Urinary bladder (tissue), 4 donors: Measurements from ENCODE around the gene KCNE1. TPM values are rescaled to one million over a fixed set of nuclear protein-coding genes. Genes with fewer than 3 reads are reported as not detected.

ENCODE experiments used
- DNase-seq: peaks from one replicate; pipeline ENCODE4 v3.0.0-alpha.2; 2015; ENCODE audit errors: extremely low spot score
- H3K27ac ChIP-seq: one replicate; pipeline ENCODE4 v1.5.1; 2013; ENCODE audit warnings: low read depth, mild to moderate bottlenecking, moderate library complexity
- H3K36me3 ChIP-seq: one replicate; pipeline ENCODE4 v1.6.1; 2013; ENCODE audit warnings: mild to moderate bottlenecking, moderate library complexity; ENCODE audit not compliant: insufficient read depth
- H3K4me1 ChIP-seq: one replicate; pipeline ENCODE4 v1.6.1; 2013; ENCODE audit warnings: mild to moderate bottlenecking, moderate library complexity; ENCODE audit not compliant: insufficient read depth
- H3K4me3 ChIP-seq: one replicate; pipeline ENCODE4 v1.5.1; 2013; ENCODE audit warnings: low read depth, low read length
- WGBS: extraction: QIAGEN DNeasy Blood & Tissue Kit; methylation state at CpG from one replicate; pipeline ENCODE4 v1.1.7; 2013; 5-methylcytosine and 5-hydroxymethylcytosine counted together
- polyA plus RNA-seq: library from polyadenylated mRNA; stranded (reverse); fragments of 200-250 nt; gene quantifications from one replicate; pipeline ENCODE4 v1.2.3, GENCODE V29; 2013
- total RNA-seq: library from RNA; depleted of rRNA; stranded (reverse); fragments of >200 nt; gene quantifications from one replicate; pipeline ENCODE4 v1.2.3, GENCODE V29; 2014
- donor health status: healthy with polysubstance abuse.
- donor health status: healthy.

Gene KCNE1
- total and polyA plus RNA-seq, 2 donors = 0.11 to 0.48 TPM

- H3K36me3 ChIP-seq = no peaks in the 10 kb centered on the region
- peak overlapping the region; percentile 75 for H3K27ac ChIP-seq
- WGBS = 8% methylated on average over 10 of the region's 10 CpGs
- H3K4me1 ChIP-seq = no peaks in the 10 kb centered on the region
- peak; percentile 84 for DNase-seq
- peak overlapping the region; percentile 31 for H3K4me3 ChIP-seq
These were observed 14.7 kb upstream of the KCNE1 start for GRCh38 chr21:34526618-34527290.

- peak overlapping the region; percentile 75 for H3K27ac ChIP-seq
- H3K4me1 ChIP-seq = no peaks in the 10 kb centered on the region
- DNase-seq = no peak
- WGBS = 15% methylated on average over 5 of the region's 5 CpGs
- H3K4me3 ChIP-seq = peak overlapping the region; percentile 31
- H3K36me3 ChIP-seq = no peaks in the 10 kb centered on the region
These were observed 14.2 kb upstream of the KCNE1 start for GRCh38 chr21:34526241-34526617.

- no peaks in the 10 kb centered on the region for H3K4me1 ChIP-seq
- H3K36me3 ChIP-seq = no peaks in the 10 kb centered on the region
- DNase-seq = no peak
- H3K4me3 ChIP-seq = peak overlapping the region; percentile 12
- no peak overlapping the region for H3K27ac ChIP-seq
- WGBS = 34% methylated on average over 31 of the region's 31 CpGs
These were observed 12.9 kb upstream of the KCNE1 start for GRCh38 chr21:34524646-34525601.

GRCh38 chr21:34523019-34523555 is 11.1 kb upstream of the KCNE1 start:
- Histone ChIP-seq H3K27ac (no peak overlapping the region), H3K36me3 (no peaks in the 10 kb centered on the region), H3K4me1 (no peaks in the 10 kb centered on the region), H3K4me3 (no peak overlapping the region)
- no peak for DNase-seq
- 91% methylated on average over 7 of the region's 7 CpGs for WGBS

DNA sequence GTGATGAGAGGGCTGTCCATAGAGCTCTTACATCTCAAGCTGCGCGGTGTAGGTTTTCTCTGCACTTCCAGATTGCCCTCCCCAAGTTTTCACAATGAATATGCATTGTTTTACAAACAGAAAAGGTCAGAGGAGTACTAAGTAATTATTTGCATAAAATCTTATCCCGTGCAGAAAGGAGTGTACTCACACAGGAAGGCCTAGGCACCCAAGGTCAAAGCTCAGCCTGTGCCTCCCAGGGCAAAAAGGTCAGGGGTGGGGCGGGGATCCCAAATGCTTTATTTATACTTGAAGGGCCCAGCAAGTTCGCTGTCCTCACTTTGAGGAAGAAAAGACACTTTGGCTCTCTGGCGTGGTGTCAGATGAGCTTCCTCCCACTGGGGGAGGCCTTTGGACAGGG is 10.3 kb upstream of the KCNE1 start:
- no peak overlapping the region for H3K4me3 ChIP-seq
- no peaks in the 10 kb centered on the region for H3K36me3 ChIP-seq
- H3K27ac ChIP-seq = no peak overlapping the region
- H3K4me1 ChIP-seq = no peaks in the 10 kb centered on the region
- DNase-seq = no peak
- 78% methylated on average over 6 of the region's 6 CpGs for WGBS

- DNase-seq = no peak
- WGBS = over 99% methylated on average over 7 of the region's 7 CpGs
- H3K4me1 ChIP-seq = no peaks in the 10 kb centered on the region
- no peak overlapping the region for H3K4me3 ChIP-seq
- no peak overlapping the region for H3K27ac ChIP-seq
- no peaks in the 10 kb centered on the region for H3K36me3 ChIP-seq
These were observed 9.6 kb upstream of the KCNE1 start for GRCh38 chr21:34521561-34521960.

- H3K4me3 ChIP-seq = no peak overlapping the region
- H3K36me3 ChIP-seq = no peaks in the 10 kb centered on the region
- H3K4me1 ChIP-seq = no peaks in the 10 kb centered on the region
- no peak overlapping the region for H3K27ac ChIP-seq
- no peak for DNase-seq
- 92% methylated on average over 20 of the region's 20 CpGs for WGBS
These were observed 8.9 kb upstream of the KCNE1 start for GRCh38 chr21:34520764-34521508.

GRCh38 chr21:34520281-34520680 is 8.3 kb upstream of the KCNE1 start:
- DNase-seq = no peak
- Histone ChIP-seq H3K36me3 (no peaks in the 10 kb centered on the region), H3K4me3 (no peak overlapping the region), H3K4me1 (no peaks in the 10 kb centered on the region), H3K27ac (no peak overlapping the region)
- WGBS = 87% methylated on average over 6 of the region's 6 CpGs

GRCh38 chr21:34519694-34520093 is 7.7 kb upstream of the KCNE1 start:
- no peaks in the 10 kb centered on the region for H3K4me1 ChIP-seq
- WGBS = 97% methylated on average over 8 of the region's 8 CpGs
- H3K4me3 ChIP-seq = no peak overlapping the region
- no peaks in the 10 kb centered on the region for H3K36me3 ChIP-seq
- no peak overlapping the region for H3K27ac ChIP-seq
- DNase-seq = no peak

DNA sequence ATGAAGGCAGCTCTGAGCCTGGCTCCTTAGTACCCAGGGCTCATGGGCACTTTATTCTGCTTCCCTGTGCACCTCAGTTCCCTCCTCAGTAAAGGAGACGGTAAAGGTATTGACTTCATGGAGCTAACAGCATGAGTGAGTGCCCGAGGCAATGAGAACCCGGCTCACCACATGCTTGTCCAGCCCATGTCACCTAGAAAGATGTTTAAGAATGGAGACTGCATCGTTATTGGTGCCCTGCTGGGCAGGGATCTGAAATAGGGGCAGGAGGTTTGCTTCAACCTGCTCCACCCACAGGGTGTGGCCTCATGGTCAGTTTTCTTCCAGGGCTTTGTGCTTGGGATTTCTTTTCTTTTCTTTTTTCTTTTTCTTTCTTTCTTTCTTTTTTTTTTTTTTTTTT is 7.0 kb upstream of the KCNE1 start:
- DNase-seq = no peak
- 87% methylated on average over 4 of the region's 4 CpGs for WGBS
- H3K27ac ChIP-seq = no peak overlapping the region
- no peaks in the 10 kb centered on the region for H3K4me1 ChIP-seq
- no peaks in the 10 kb centered on the region for H3K36me3 ChIP-seq
- no peak overlapping the region for H3K4me3 ChIP-seq

DNA sequence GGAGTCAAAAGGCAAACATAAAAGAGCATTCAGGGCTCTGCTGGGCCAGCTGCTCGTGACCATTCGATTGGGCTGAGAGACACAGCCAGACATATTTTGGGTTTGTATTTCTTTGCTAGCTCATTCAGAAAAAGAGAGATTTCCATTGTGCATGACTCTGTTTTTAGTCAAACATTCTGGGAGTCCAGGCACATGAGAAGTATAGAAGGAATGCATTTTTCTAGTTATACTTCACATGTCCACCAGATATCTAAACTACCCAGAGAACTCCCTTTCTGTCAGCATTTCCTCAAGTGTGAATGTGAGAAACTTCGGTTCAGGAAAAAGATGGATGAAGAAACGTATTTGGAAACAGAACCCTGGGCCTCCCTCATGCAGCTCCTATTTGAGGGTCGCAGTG is 6.3 kb upstream of the KCNE1 start:
- H3K27ac ChIP-seq = no peak overlapping the region
- H3K4me3 ChIP-seq = no peak overlapping the region
- 88% methylated on average over 5 of the region's 5 CpGs for WGBS
- H3K4me1 ChIP-seq = no peaks in the 10 kb centered on the region
- no peaks in the 10 kb centered on the region for H3K36me3 ChIP-seq
- no peak for DNase-seq

DNA sequence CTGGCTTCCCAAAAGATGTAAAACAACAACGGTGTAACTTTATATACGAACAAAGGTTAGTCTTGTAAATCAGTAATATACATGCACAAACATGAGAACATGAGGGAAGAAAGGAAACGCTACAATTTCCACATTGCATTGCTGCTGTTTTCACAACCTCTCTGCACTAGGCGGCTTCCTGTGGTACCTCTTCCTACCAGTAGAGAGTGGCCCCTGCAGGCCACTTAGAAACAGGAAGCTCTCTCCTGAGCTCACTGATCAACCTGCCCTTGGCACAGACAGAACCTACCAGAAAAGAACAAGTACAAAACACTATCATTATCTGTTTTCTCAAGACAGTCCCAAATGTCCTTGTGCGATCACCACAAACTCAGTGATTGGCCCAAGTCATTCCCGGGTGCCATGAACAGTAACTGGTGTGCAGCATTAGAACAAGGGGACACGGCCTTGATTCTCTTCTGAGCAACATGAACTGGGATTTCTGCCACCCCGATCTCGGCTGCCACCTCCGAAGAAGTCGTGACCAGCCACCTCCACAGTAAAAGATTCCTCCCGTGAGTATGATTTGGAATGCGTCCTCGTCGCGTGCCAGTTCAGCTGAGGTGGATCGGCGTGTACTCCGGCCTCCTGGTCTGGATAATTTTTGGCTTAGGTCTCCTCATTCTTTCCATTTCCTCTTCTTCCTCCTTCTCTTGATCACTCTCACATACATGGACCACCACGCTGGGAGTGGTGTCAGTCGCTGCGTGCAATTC is 5.7 kb upstream of the KCNE1 start:
- no peak for DNase-seq
- Histone ChIP-seq H3K36me3 (no peaks in the 10 kb centered on the region), H3K27ac (no peak overlapping the region), H3K4me1 (no peaks in the 10 kb centered on the region), H3K4me3 (no peak overlapping the region)
- 87% methylated on average over 22 of the region's 22 CpGs for WGBS

DNA sequence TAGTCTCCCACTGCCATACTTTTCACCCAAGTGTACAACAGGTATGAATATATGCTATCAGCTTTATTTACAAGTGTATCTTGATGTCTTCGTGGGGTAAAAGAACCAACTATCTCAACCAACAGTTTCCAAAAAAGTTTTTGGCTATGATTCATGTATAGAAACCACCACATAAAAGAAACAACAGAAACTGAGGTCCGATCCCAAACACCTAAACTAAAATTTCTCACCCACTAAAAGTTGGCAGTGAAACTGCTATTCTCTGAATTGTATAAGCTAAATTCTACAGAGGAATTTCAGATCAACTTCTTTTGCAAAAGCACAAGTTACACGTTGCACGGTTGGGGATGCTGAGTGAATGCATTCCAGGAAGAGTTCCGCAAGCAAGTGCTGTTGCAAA is 5.0 kb upstream of the KCNE1 start:
- DNase-seq = no peak
- Histone ChIP-seq H3K4me1 (no peaks in the 10 kb centered on the region), H3K27ac (no peak overlapping the region), H3K4me3 (no peak overlapping the region), H3K36me3 (no peaks in the 10 kb centered on the region)
- WGBS = 78% methylated on average over 5 of the region's 5 CpGs
